Measurements from ENCODE around the gene FCGR2B.
"Not testable (repeated sequence)": the region's sequence is repeated elsewhere in the genome, so short reads cannot be mapped to it uniquely, and the experiment has no call there.

FCGR2B gene

DNA sequence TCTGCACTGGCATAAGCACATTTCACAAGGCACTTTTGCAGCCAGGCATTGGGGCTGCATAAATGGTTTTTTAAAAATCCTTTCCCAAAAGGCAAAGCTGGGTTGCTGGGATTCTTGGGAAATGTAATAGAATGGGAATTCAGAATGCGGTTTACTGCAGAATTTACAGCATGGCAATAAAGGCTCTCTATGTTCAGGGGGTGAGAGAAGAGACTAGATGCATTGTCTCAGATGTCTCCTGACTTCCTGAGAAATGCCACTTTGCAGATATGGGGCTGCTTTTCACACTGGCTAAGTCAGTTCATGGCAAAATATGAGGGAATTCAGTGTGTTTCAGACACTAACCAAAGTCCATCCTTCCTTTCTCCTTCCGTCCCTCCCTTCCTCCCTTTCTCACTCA is 13.5 kb downstream of the FCGR2B start:
- TF ChIP-seq CTCF (conservative IDR thresholded peaks at IDR 0.05; ENCODE audit: control insufficient read depth, insufficient read depth, low read depth, low read length) = no peak
- no peak for DNase-seq (ENCODE audit: low read depth)
- H3K4me3 ChIP-seq (ENCODE audit: control insufficient read depth, low read depth, low read length) = no peak overlapping the region

DNA sequence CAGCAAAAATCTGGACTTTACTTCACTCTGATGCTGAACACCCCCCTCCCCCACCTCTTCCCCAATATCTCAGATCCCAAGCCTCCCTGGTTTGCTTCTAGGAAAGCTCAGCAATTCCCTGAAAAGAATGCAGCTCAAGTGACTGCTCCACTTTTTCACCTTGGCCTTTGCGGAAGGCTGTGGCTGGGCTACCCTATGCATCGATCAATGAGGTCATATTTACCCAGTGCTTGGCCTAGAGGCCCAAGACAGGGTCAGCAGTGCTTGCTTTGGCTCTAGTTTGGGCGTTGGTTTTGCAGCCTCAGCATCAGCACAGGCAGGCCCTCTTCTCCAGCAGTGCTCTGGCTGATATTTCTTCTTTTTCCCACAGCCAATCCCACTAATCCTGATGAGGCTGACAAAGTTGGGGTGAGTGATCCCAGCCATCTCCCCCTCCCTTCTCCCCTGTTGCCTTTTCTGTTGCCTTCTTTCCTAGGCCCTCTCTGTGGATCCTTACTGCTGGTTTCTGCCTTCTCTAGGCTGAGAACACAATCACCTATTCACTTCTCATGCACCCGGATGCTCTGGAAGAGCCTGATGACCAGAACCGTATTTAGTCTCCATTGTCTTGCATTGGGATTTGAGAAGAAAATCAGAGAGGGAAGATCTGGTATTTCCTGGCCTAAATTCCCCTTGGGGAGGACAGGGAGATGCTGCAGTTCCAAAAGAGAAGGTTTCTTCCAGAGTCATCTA is 14.2 kb downstream of the FCGR2B start:
- H3K4me3 ChIP-seq (ENCODE audit: control insufficient read depth, low read depth, low read length) = no peak overlapping the region
- TF ChIP-seq CTCF (conservative IDR thresholded peaks at IDR 0.05; ENCODE audit: control insufficient read depth, insufficient read depth, low read depth, low read length) = no peak
- DNase-seq (ENCODE audit: low read depth) = no peak

DNA sequence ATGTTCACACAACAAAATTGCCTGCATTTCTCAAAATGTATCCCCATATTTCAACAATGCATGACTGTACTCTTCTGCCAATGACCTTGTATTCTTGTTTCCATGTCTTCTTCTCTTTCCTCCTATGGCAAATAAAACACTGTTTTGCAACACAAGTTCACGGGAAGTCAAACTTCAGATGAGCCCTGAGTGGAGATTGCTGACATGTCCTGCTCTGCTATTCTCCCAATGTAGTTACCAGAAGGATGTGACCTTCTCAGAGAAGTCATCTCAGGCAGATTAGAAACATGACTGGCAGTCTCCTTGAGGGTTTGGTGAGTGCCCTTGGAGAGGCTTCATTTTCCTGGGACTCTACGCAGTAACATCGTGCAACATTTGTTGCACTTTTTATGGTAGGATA is 15.6 kb downstream of the FCGR2B start:
- TF ChIP-seq CTCF (conservative IDR thresholded peaks at IDR 0.05; ENCODE audit: control insufficient read depth, insufficient read depth, low read depth, low read length) = no peak
- no peak overlapping the region for H3K4me3 ChIP-seq (ENCODE audit: control insufficient read depth, low read depth, low read length)
- DNase-seq (ENCODE audit: low read depth) = no peak

DNA sequence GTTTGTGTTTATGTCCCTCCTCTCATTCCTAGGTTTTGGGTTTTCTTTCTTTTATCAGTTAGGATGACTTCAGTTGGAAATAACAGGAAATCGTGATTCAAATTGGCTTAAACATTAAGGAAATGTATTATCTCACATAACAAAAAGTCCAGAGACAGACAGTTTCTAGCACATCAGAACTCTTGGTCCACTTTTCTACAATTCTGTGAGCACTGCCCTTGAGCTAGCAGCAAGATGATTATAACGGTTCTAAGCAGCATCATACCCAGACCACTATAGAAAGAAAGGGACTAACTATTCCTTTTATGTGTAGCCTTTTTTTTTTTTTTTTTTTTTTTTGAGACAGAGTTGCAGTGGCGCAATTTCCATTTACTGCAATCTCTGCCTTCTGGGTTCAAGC is 18.9 kb downstream of the FCGR2B start:
- no peak overlapping the region for H3K4me3 ChIP-seq (ENCODE audit: control insufficient read depth, low read depth, low read length)
- no peak for DNase-seq (ENCODE audit: low read depth)
- TF ChIP-seq CTCF (conservative IDR thresholded peaks at IDR 0.05; ENCODE audit: control insufficient read depth, insufficient read depth, low read depth, low read length) = no peak

DNA sequence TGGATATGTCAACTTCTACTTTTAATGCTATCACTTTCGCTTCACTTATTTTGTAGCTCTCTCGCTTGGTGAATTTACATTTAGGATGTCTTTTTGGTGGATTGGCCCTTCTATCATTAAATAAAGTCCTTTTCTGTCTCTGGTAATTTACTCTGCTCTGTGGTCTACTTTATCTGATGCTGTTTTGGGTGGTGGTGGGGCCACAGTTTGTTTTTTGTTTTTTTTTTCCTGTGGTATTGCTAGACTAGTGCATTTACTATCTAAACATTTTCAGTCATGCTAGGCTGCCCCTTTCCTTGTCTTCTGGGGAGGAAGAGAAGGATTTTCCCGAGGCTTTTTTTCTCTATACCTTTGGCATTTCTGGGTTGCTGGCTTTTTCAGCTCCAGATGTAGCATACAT is 26.0 kb downstream of the FCGR2B start:
- no peak for TF ChIP-seq CTCF (conservative IDR thresholded peaks at IDR 0.05; ENCODE audit: control insufficient read depth, insufficient read depth, low read depth, low read length)
- no peak for DNase-seq (ENCODE audit: low read depth)
- no peak overlapping the region for H3K4me3 ChIP-seq (ENCODE audit: control insufficient read depth, low read depth, low read length)

- H3K4me3 ChIP-seq (ENCODE audit: control insufficient read depth, low read depth, low read length) = no peak overlapping the region
- DNase-seq (ENCODE audit: low read depth) = no peak
- TF ChIP-seq CTCF (conservative IDR thresholded peaks at IDR 0.05; ENCODE audit: control insufficient read depth, insufficient read depth, low read depth, low read length) = no peak
These were observed 28.9 kb downstream of the FCGR2B start for GRCh38 chr1:161691846-161692245.

- DNase-seq (ENCODE audit: low read depth) = not testable (repeated sequence)
These were observed 30.2 kb downstream of the FCGR2B start for GRCh38 chr1:161693020-161693712.

DNA sequence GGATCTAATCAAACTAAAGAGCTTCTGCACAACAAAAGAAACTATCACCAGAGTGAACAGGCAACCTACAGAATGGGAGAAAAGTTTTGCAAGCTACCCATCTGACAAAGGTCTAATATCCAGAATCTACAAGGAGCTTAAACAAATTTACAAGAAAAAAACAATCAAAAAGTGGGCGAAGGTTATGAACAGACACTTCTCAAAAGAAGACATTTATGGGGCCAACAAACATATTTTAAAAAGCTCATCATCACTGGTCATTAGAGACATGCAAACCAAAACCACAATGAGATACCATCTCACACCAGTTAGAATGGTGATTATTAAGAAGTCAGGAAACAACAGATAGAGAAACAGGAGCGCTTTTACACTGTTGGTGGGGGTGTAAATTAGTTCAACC is 35.4 kb downstream of the FCGR2B start:
- DNase-seq (ENCODE audit: low read depth); H3K4me3 ChIP-seq (ENCODE audit: control insufficient read depth, low read depth, low read length): not testable (repeated sequence)

More at GRCh38 chr1:161693020-161693712, 30.2 kb downstream of the FCGR2B start:
- H3K4me3 ChIP-seq (ENCODE audit: control insufficient read depth, low read depth, low read length) = not testable (repeated sequence)
